Smooth muscle cell (in vitro differentiated cells): ENCODE data around the gene GHRHR. TPM values are rescaled to one million over a fixed set of nuclear protein-coding genes. Genes with fewer than 3 reads are reported as not detected.

Source experiments
- DNase-seq: peaks from one replicate; lab custom pipeline; 2025; ENCODE audit not compliant: unreplicated experiment; lab: John Stamatoyannopoulos, UW
- H2AFZ ChIP-seq: fragments of 200-600 bp; sonication (generic); 2 replicates; pipeline ENCODE4 v1.6.0; 2016; ENCODE audit warnings: antibody characterized with exemption, low read depth, mild to moderate bottlenecking
- H3F3A ChIP-seq: fragments of 200-600 bp; sonication (generic); 2 replicates; pipeline ENCODE4 v1.6.0; 2017; ENCODE audit warnings: antibody characterized with exemption, low read depth
- H3K27ac ChIP-seq: fragments of 200-600 bp; sonication (generic); 2 replicates; pipeline ENCODE4 v1.5.1; 2016; ENCODE audit warnings: low read depth, mild to moderate bottlenecking
- H3K27me3 ChIP-seq: fragments of 200-600 bp; sonication (generic); 2 replicates; pipeline ENCODE4 v1.6.1; 2016; ENCODE audit warnings: low read depth, mild to moderate bottlenecking
- H3K36me3 ChIP-seq: fragments of 200-600 bp; sonication (generic); 2 replicates; pipeline ENCODE4 v1.5.1; 2016; ENCODE audit warnings: low read depth
- H3K4me1 ChIP-seq: fragments of 200-600 bp; sonication (generic); 2 replicates; pipeline ENCODE4 v1.5.1; 2016; ENCODE audit warnings: low read depth
- H3K4me2 ChIP-seq: fragments of 200-600 bp; sonication (generic); 2 replicates; pipeline ENCODE4 v1.6.0; 2016; ENCODE audit warnings: mild to moderate bottlenecking
- H3K4me3 ChIP-seq: fragments of 200-600 bp; sonication (generic); 2 replicates; pipeline ENCODE4 v1.5.1; 2016; ENCODE audit warnings: mild to moderate bottlenecking
- H3K79me2 ChIP-seq: fragments of 200-600 bp; sonication (generic); 2 replicates; pipeline ENCODE4 v1.6.0; 2016; ENCODE audit warnings: low read depth, mild to moderate bottlenecking
- H3K9ac ChIP-seq: fragments of 200-600 bp; sonication (generic); 2 replicates; pipeline ENCODE4 v1.6.0; 2016; ENCODE audit warnings: low read depth
- H3K9me3 ChIP-seq: fragments of 200-600 bp; sonication (generic); replicated peaks from 2 replicates; pipeline ENCODE4 v1.5.1; 2016; ENCODE audit warnings: low read depth
- H4K20me1 ChIP-seq: fragments of 200-600 bp; sonication (generic); 2 replicates; pipeline ENCODE4 v1.6.0; 2016; ENCODE audit warnings: low read depth
- CTCF ChIP-seq: fragments of 200-600 bp; sonication (generic); IDR thresholded peaks from 2 replicates; pipeline ENCODE4 v1.5.1; 2017; ENCODE audit warnings: borderline replicate concordance, mild to moderate bottlenecking, antibody characterized with exemption; ENCODE audit not compliant: insufficient read depth, poor library complexity, severe bottlenecking
- WGBS: methylation state at CpG from one replicate; pipeline ENCODE4 v1.1.7; 2016; ENCODE audit warnings: low lambda C conversion rate; 5-methylcytosine and 5-hydroxymethylcytosine counted together
- polyA plus RNA-seq: library from polyadenylated mRNA; unstranded; fragments of >200 nt; fragmentation: Nextera tagmentation; extraction: Ambion mirVana; gene quantifications from 2 replicates; pipeline ENCODE4 v1.2.1, GENCODE V29; 2016
- total RNA-seq: library from RNA; depleted of rRNA; stranded (reverse); fragments of >200 nt; gene quantifications from 2 replicates; pipeline ENCODE4 v1.2.3, GENCODE V29; 2014

GHRHR gene
- total and polyA plus RNA-seq, 2 experiments from 2014 or later, result not detected

GRCh38 chr7:31004393-31004792 lies 40.6 kb downstream of the GHRHR start:
- TF ChIP-seq CTCF, result no peak
- WGBS, result 90% methylated on average over 1 of the region's 1 CpG
- no peaks in the 10 kb centered on the region for H3K36me3 ChIP-seq

GRCh38 chr7:31006857-31007256 lies 43.1 kb downstream of the GHRHR start:
- no peak overlapping the region for H3K27ac ChIP-seq
- no peaks in the 10 kb centered on the region for H3K4me1 ChIP-seq
- H2AFZ ChIP-seq, result no peak overlapping the region
- TF ChIP-seq CTCF, result no peak
- no peaks in the 10 kb centered on the region for H3K9me3 ChIP-seq
- no peak for DNase-seq
- H4K20me1 ChIP-seq, result no peaks in the 10 kb centered on the region
- H3K9ac ChIP-seq, result no peak overlapping the region
- no peaks in the 10 kb centered on the region for H3F3A ChIP-seq
- no peaks in the 10 kb centered on the region for H3K79me2 ChIP-seq
- WGBS, result 87% methylated on average over 6 of the region's 6 CpGs
- H3K4me2 ChIP-seq, result no peak overlapping the region
- H3K36me3 ChIP-seq, result no peaks in the 10 kb centered on the region
- H3K27me3 ChIP-seq, result peaks cover 12% of the 10 kb centered on the region
- H3K4me3 ChIP-seq, result no peak overlapping the region

More at GRCh38 chr7:31004393-31004792, 40.6 kb downstream of the GHRHR start:
- DNase-seq, result no peak
- peaks cover 12% of the 10 kb centered on the region for H3K27me3 ChIP-seq
- H2AFZ ChIP-seq, result no peak overlapping the region
- no peaks in the 10 kb centered on the region for H3K9me3 ChIP-seq
- no peaks in the 10 kb centered on the region for H4K20me1 ChIP-seq
- no peak overlapping the region for H3K4me2 ChIP-seq
- no peaks in the 10 kb centered on the region for H3F3A ChIP-seq
- no peak overlapping the region for H3K27ac ChIP-seq
- H3K9ac ChIP-seq, result no peak overlapping the region
- H3K4me1 ChIP-seq, result no peaks in the 10 kb centered on the region
- H3K4me3 ChIP-seq, result no peak overlapping the region
- no peaks in the 10 kb centered on the region for H3K79me2 ChIP-seq

GRCh38 chr7:31007634-31008033 lies 43.9 kb downstream of the GHRHR start:
- H3K79me2 ChIP-seq, result no peaks in the 10 kb centered on the region
- no peak for TF ChIP-seq CTCF
- no peak overlapping the region for H3K4me2 ChIP-seq
- no peak overlapping the region for H2AFZ ChIP-seq
- no peak overlapping the region for H3K9ac ChIP-seq
- no peak overlapping the region for H3K27ac ChIP-seq
- no peak overlapping the region for H3K4me3 ChIP-seq
- H3F3A ChIP-seq, result no peaks in the 10 kb centered on the region
- WGBS, result 78% methylated on average over 5 of the region's 5 CpGs
- peaks cover 12% of the 10 kb centered on the region for H3K27me3 ChIP-seq
- H3K36me3 ChIP-seq, result no peaks in the 10 kb centered on the region
- no peaks in the 10 kb centered on the region for H4K20me1 ChIP-seq
- H3K4me1 ChIP-seq, result no peaks in the 10 kb centered on the region
- no peaks in the 10 kb centered on the region for H3K9me3 ChIP-seq
- DNase-seq, result no peak

DNA sequence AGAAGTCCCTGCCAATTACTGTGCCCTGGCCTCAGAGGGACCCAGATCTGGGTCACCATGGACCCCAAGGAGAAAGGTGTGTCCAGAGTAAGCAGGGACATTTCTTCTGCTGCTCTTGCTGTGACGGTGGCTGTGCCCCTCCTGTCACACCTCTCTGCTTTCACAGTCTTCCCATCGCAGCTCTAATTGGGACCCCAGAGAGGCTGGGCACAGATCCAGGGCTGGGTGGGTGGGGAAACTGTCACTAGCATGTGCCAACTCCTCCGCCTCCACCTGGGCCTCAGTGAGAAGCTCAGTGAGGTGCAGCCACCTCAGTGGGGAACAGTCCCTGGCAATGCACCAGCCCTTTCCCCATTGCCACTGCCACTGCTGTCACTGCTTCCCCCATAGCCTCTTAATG lies 51.1 kb downstream of the GHRHR start:
- DNase-seq, result no peak

More for the DNA sequence above, 51.1 kb downstream of the GHRHR start:
- Histone ChIP-seq H3K27ac (no peak overlapping the region), H3K4me1 (no peaks in the 10 kb centered on the region), H3K4me2 (no peak overlapping the region), H3K36me3 (no peaks in the 10 kb centered on the region), H3K27me3 (peaks cover 13% of the 10 kb centered on the region), H3K9ac (no peak overlapping the region), H3K79me2 (no peaks in the 10 kb centered on the region), H4K20me1 (no peaks in the 10 kb centered on the region), H3K4me3 (no peak overlapping the region), H3K9me3 (no peaks in the 10 kb centered on the region), H3F3A (no peaks in the 10 kb centered on the region), H2AFZ (no peak overlapping the region)
- 75% methylated on average over 3 of the region's 3 CpGs for WGBS
- no peak for TF ChIP-seq CTCF
